Neuronal stem cell (in vitro differentiated cells): ENCODE results near the gene TMED1.

Experiments used
- DNase-seq: peaks from one replicate; pipeline ENCODE4 v3.0.0-alpha.2; 2013; ENCODE audit warnings: low spot score
- H2AFZ ChIP-seq: one replicate; pipeline ENCODE4 v1.6.1; 2013; ENCODE audit warnings: mild to moderate bottlenecking, low read length, inconsistent platforms
- H2AK5ac ChIP-seq: 2 replicates; pipeline ENCODE4 v1.6.1; 2013; ENCODE audit warnings: low read depth, mild to moderate bottlenecking, inconsistent platforms, low read length, moderate library complexity, mixed read lengths
- H2BK120ac ChIP-seq: 2 replicates; pipeline ENCODE4 v1.6.1; 2013; ENCODE audit warnings: low read depth, mild to moderate bottlenecking, inconsistent platforms, low read length, moderate library complexity, mixed read lengths
- H2BK12ac ChIP-seq: one replicate; pipeline ENCODE4 v1.6.1; 2013; ENCODE audit warnings: low read length, inconsistent platforms
- H2BK15ac ChIP-seq: 2 replicates; pipeline ENCODE4 v1.6.1; 2013; ENCODE audit warnings: mild to moderate bottlenecking, low read length, inconsistent platforms, mixed read lengths
- H2BK5ac ChIP-seq: one replicate; pipeline ENCODE4 v1.6.1; 2013; ENCODE audit warnings: inconsistent platforms, mild to moderate bottlenecking, low read length, moderate library complexity
- H3K14ac ChIP-seq: one replicate; pipeline ENCODE4 v1.6.1; 2013; ENCODE audit warnings: low read length, inconsistent platforms
- H3K18ac ChIP-seq: 2 replicates; pipeline ENCODE4 v1.6.1; 2013; ENCODE audit warnings: low read length, inconsistent platforms
- H3K23ac ChIP-seq: 2 replicates; pipeline ENCODE4 v1.6.1; 2013; ENCODE audit warnings: low read depth, mild to moderate bottlenecking, mixed read lengths, low read length, inconsistent platforms; ENCODE audit not compliant: poor library complexity
- H3K27ac ChIP-seq: replicated peaks from 3 replicates; pipeline ENCODE4 v1.5.1; 2013; ENCODE audit warnings: low read length, inconsistent platforms
- H3K27me3 ChIP-seq, 3 experiments: 2 replicates each; pipeline ENCODE4 v1.6.1; 2013; ENCODE audit warnings: low read length in 3 of 3, mild to moderate bottlenecking in 2 of 3, inconsistent platforms in 1 of 3, low read depth in 1 of 3, mixed read lengths in 1 of 3, moderate library complexity in 1 of 3; ENCODE audit not compliant: control insufficient read depth in 3 of 3, insufficient read depth in 3 of 3
- H3K36me3 ChIP-seq, 2 donors: replicated peaks in 1 of 2; 2 replicates each; pipeline ENCODE4 v1.6.1; 2013; ENCODE audit warnings: low read length in 2 of 2; ENCODE audit not compliant: control insufficient read depth in 2 of 2, insufficient read depth in 2 of 2
- H3K4ac ChIP-seq: 2 replicates; pipeline ENCODE4 v1.6.1; 2013; ENCODE audit warnings: inconsistent platforms, mild to moderate bottlenecking, low read length, moderate library complexity
- H3K4me1 ChIP-seq, 2 donors: 1 replicate in 1 of 2; 2 replicates in 1 of 2; pipeline ENCODE4 v1.6.1; 2013; ENCODE audit warnings: low read length in 2 of 2, low read depth in 1 of 2; ENCODE audit not compliant: control insufficient read depth in 2 of 2, insufficient read depth in 1 of 2
- H3K4me2 ChIP-seq: one replicate; pipeline ENCODE4 v1.6.1; 2013; ENCODE audit warnings: mild to moderate bottlenecking, low read length, inconsistent platforms; ENCODE audit not compliant: insufficient read depth, poor library complexity, severe bottlenecking
- H3K4me3 ChIP-seq, 2 donors: 2 replicates each; pipeline ENCODE4 v1.5.1; 2013; ENCODE audit warnings: low read length in 2 of 2, mild to moderate bottlenecking in 2 of 2, inconsistent platforms in 1 of 2, moderate library complexity in 1 of 2
- H3K79me1 ChIP-seq: one replicate; pipeline ENCODE4 v1.6.1; 2013; ENCODE audit warnings: low read depth, mild to moderate bottlenecking, inconsistent platforms, low read length, moderate library complexity
- H3K9ac ChIP-seq: one replicate; pipeline ENCODE4 v1.6.1; 2013; ENCODE audit warnings: mild to moderate bottlenecking, low read depth, low read length, inconsistent platforms; ENCODE audit not compliant: poor library complexity
- H3K9me3 ChIP-seq, 2 donors: replicated peaks in 1 of 2; 2 replicates each; pipeline versions ENCODE3 to v1.6.1; 2013; ENCODE audit warnings: low read length in 2 of 2, mild to moderate bottlenecking in 2 of 2, inconsistent platforms in 1 of 2, low read depth in 1 of 2, mixed read lengths in 1 of 2, moderate library complexity in 1 of 2; ENCODE audit not compliant: control insufficient read depth in 2 of 2, insufficient read depth in 1 of 2
- H4K8ac ChIP-seq: one replicate; pipeline ENCODE4 v1.6.1; 2013; ENCODE audit warnings: low read depth, mild to moderate bottlenecking, inconsistent platforms, low read length, moderate library complexity
- H4K91ac ChIP-seq: one replicate; pipeline ENCODE4 v1.6.1; 2013; ENCODE audit warnings: low read length, low read depth, mild to moderate bottlenecking, inconsistent platforms; ENCODE audit not compliant: poor library complexity
- WGBS, 2 donors: extraction: QIAGEN DNeasy Blood & Tissue Kit; methylation state at CpG; one replicate each; pipeline ENCODE4 v1.1.7; 2013; ENCODE audit warnings: missing lambda C conversion rate in 2 of 2, mixed read lengths in 1 of 2; ENCODE audit not compliant: insufficient read length in 2 of 2, insufficient replicate concordance in 1 of 2; ENCODE audit errors: extremely low coverage in 2 of 2; 5-methylcytosine and 5-hydroxymethylcytosine counted together

TMED1 gene

DNA sequence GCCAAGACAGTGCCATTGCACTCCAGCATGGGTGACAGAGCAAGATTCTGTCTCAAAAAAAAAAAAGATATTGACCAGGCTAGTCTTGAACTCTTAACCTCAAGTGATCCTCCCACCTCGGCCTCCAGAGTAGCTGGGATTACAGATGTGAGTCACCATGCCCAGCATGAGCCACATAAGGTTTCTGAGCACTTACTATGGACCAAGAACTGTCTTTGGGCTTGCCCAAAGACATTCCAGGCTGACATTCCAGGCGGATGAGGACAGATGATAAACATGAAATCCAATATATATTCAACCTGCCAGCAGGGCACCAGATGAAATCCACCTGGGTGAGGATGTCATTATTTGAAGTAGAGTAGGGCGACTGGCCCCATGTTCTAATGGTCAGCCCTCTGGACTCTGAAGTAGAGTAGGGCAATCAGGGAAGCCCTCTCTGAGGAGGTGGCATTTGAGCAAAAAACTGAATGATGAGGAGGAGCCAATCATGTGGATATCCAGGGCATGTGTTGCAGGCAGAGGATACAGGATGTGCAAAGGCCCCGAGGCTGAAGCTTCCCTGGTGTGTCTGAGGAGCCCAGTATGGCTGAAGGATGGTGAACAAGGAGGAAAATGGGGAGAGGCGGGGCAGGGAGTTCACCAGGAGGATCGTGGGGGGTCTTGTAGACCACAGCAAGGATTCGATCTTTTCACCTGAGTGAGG, 16.2 kb upstream of the TMED1 start:
- peaks cover 0 to 4% of the 10 kb centered on the region in 2 donors for H3K9me3 ChIP-seq
- H3K27me3 ChIP-seq = no peaks in the 10 kb centered on the region
- no peaks in the 10 kb centered on the region for H3K4me1 ChIP-seq
- H2AK5ac ChIP-seq = no peak overlapping the region
- no peak overlapping the region for H3K4ac ChIP-seq
- H2BK120ac ChIP-seq = no peak overlapping the region
- H3K4me3 ChIP-seq = no peak overlapping the region
- no peak overlapping the region for H2BK15ac ChIP-seq
- no peak overlapping the region for H3K4me2 ChIP-seq
- H4K91ac ChIP-seq = no peak overlapping the region
- no peak overlapping the region for H2AFZ ChIP-seq
- no peaks in the 10 kb centered on the region for H3K36me3 ChIP-seq
- H3K79me1 ChIP-seq = peaks cover 3% of the 10 kb centered on the region
- no peak overlapping the region for H3K9ac ChIP-seq
- no CpG with 5 or more reads among the region's 7 CpGs for WGBS, 2 donors
- no peak for DNase-seq
- no peak overlapping the region for H3K27ac ChIP-seq
- no peak overlapping the region for H3K18ac ChIP-seq
- H3K23ac ChIP-seq = no peak overlapping the region
- no peak overlapping the region for H4K8ac ChIP-seq
- H3K14ac ChIP-seq = no peak overlapping the region
- no peak overlapping the region for H2BK5ac ChIP-seq
- H2BK12ac ChIP-seq = no peak overlapping the region

DNA sequence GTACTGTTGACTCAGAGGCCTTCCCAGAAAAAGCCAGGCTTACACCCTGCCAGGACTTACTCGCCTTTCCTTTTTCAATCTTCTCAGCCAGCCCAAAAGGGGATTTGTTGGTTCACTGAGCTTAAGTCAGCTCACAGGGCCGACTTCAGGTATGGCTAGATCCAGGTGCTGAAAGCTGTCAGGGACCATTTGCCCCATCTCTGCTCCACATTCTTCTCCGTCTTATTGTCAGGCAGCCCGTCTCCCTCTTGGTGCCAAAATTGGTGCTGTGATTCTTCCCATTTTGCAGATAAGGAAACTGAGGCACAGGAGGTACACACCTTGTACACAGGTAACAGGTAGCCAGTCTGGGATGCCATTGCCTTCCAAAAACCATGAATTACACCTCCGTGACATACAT, 14.6 kb upstream of the TMED1 start:
- Histone ChIP-seq H3K9me3 (peaks cover 3 to 4% of the 10 kb centered on the region in 2 donors), H3K27me3 (no peaks in the 10 kb centered on the region), H3K4me1 (no peaks in the 10 kb centered on the region), H3K36me3 (no peaks in the 10 kb centered on the region), H3K4me3 (peak overlapping the region in 1 of 2 donors; percentile 2), H2BK15ac (no peak overlapping the region), H4K8ac (no peak overlapping the region), H2BK5ac (peak overlapping the region; percentile 66), H3K9ac (no peak overlapping the region), H3K18ac (no peak overlapping the region), H2BK120ac (no peak overlapping the region), H4K91ac (no peak overlapping the region), H3K4ac (no peak overlapping the region), H3K14ac (no peak overlapping the region), H3K23ac (no peak overlapping the region), H2AFZ (no peak overlapping the region), H3K27ac (no peak overlapping the region), H2AK5ac (peak overlapping the region; percentile 70), H2BK12ac (no peak overlapping the region), H3K4me2 (no peak overlapping the region), H3K79me1 (peaks cover 3% of the 10 kb centered on the region)
- no peak for DNase-seq
- WGBS, 2 donors = no CpG with 5 or more reads among the region's 5 CpGs

DNA sequence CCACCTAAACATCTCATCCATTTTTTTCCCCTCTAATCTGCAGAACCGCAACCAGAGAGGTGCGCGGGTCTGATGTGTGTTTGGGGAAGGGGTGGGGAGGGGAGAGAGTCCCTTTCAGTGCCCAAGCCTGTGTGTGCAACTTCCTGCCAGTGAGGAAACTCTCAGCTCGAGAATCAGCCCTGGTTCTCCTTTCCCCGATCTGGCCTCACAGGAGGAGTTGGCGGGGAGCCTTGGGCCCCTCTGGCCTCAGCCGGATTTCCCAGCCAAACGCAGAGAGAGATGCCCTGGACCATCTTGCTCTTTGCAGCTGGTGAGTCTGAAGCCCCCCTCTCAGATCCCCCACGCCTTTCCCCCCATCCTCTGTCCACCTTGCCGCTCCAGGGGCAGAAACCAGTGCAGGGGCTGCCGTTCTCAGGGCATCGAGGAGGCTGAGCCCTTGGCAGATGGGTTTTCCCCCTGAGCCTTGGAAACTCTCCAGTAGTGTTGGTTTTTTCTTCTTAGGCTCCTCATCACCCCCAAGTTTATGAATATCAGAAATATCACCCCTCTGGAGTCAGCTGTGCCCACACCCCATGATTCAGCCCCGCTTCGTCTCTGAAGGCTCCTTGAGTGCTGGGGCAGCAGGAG, 12.3 kb upstream of the TMED1 start, which contains the start of gene C19orf38:
Gene C19orf38 (plus strand): TSS at position 186 of the 627 bp plus-strand sequence. CDS start 94 bp downstream, at position 280.
- no peak for DNase-seq
- no CpG with 5 or more reads among the region's 14 CpGs for WGBS, 2 donors

DNA sequence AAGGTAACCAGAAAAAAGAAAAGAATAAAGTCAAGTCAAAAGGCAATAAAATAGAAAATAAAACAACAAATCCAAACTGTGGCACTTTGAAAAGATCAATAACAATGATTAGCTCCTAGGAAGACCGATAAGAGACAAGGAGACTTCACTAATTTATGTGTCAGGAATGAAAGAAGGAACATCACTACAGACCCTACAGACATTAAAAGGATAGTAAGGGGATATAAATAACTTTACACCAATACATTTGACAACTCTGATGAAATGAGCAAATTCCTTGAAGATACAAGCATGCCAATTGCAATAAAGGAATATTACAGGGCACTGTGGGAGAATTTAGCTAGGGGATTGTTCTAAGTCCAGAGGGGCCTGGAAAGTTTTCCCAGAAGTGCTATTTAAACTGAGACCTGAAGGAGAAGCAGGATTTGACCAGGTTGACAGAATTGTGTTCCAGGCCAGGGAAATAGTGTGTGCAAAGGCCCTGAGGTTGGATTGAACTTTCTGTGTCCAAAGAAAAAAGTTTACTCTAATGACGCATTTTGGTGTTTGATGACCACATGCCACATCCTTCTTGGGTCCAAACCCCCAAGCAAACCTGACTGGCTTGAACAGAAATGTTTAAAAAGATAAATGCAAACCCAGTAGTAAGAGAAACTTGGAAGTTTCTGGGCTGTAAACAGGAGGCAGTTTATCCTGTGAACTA, 10.6 kb upstream of the TMED1 start:
- Histone ChIP-seq H2BK120ac (no peak overlapping the region), H3K79me1 (peaks cover 3% of the 10 kb centered on the region), H2BK15ac (no peak overlapping the region), H3K23ac (no peak overlapping the region), H3K36me3 (no peaks in the 10 kb centered on the region), H3K4me2 (no peak overlapping the region), H2AK5ac (no peak overlapping the region), H3K4ac (no peak overlapping the region), H4K8ac (no peak overlapping the region), H3K9ac (no peak overlapping the region), H3K27ac (no peak overlapping the region), H3K27me3 (no peaks in the 10 kb centered on the region), H3K4me3 (no peak overlapping the region), H4K91ac (no peak overlapping the region), H3K4me1 (no peaks in the 10 kb centered on the region), H3K18ac (no peak overlapping the region), H2BK12ac (no peak overlapping the region), H3K9me3 (peaks cover 3 to 4% of the 10 kb centered on the region in 2 donors), H2BK5ac (no peak overlapping the region), H2AFZ (no peak overlapping the region), H3K14ac (no peak overlapping the region)
- DNase-seq = no peak
- WGBS, 2 donors = no CpG with 5 or more reads among the region's 2 CpGs

More for the DNA sequence above, 12.3 kb upstream of the TMED1 start, which contains the start of gene C19orf38:
- Histone ChIP-seq H3K23ac (no peak within 1 kb of the TSS), H2AK5ac (no peak within 1 kb of the TSS), H3K9ac (peak within 1 kb of the TSS; percentile 63), H2BK5ac (no peak within 1 kb of the TSS), H2AFZ (peak within 1 kb of the TSS; percentile 74), H2BK120ac (no peak within 1 kb of the TSS), H2BK15ac (no peak within 1 kb of the TSS), H3K36me3 (no peaks in the 10 kb centered on the region), H3K27me3 (no peaks in the 10 kb centered on the region), H3K9me3 (peaks cover 3 to 4% of the 10 kb centered on the region in 2 donors), H3K27ac (no peak within 1 kb of the TSS), H3K4me3 (no peak within 1 kb of the TSS), H3K4ac (no peak within 1 kb of the TSS), H3K4me2 (no peak within 1 kb of the TSS), H4K8ac (no peak within 1 kb of the TSS), H3K79me1 (peaks cover 3% of the 10 kb centered on the region), H3K18ac (no peak within 1 kb of the TSS), H3K14ac (no peak within 1 kb of the TSS), H4K91ac (no peak within 1 kb of the TSS), H2BK12ac (no peak within 1 kb of the TSS), H3K4me1 (no peaks in the 10 kb centered on the region)
